WERI-Rb-1 (cell line): ENCODE results near the gene UBE3C.

Source experiments
- DNase-seq: peaks from one replicate; pipeline ENCODE4 v3.0.0-alpha.2; 2020
- H3K27ac ChIP-seq: fragments of 250-450 bp; sonication (Bioruptor Pico); 2 replicates; pipeline ENCODE4 v1.5.1; 2020; ENCODE audit warnings: mild to moderate bottlenecking, moderate library complexity
- H3K27me3 ChIP-seq: fragments of 250-450 bp; sonication (Bioruptor Pico); 2 replicates; pipeline ENCODE4 v1.5.1; 2021; ENCODE audit warnings: mild to moderate bottlenecking, low read depth, moderate library complexity; ENCODE audit not compliant: insufficient read depth, severe bottlenecking
- H3K36me3 ChIP-seq: fragments of 250-450 bp; sonication (Bioruptor Pico); 2 replicates; pipeline ENCODE4 v1.5.1; 2020; ENCODE audit warnings: mild to moderate bottlenecking, moderate library complexity
- H3K4me3 ChIP-seq: 2 replicates; pipeline ENCODE4 v1.5.1; 2011; ENCODE audit warnings: low read depth, mild to moderate bottlenecking, control low read depth, low read length
- H3K9me3 ChIP-seq: fragments of 250-450 bp; sonication (Bioruptor Pico); 2 replicates; pipeline ENCODE4 v1.5.1; 2021; ENCODE audit warnings: mild to moderate bottlenecking, moderate library complexity; ENCODE audit not compliant: severe bottlenecking
- TF ChIP-seq, protein P1 (sequence below): IDR thresholded peaks from 2 replicates; pipeline ENCODE4 v1.5.1; 2011; ENCODE audit warnings: low read depth, mild to moderate bottlenecking, control low read depth, inconsistent platforms, low read length

UBE3C gene

GRCh38 chr7:157306846-157307838 lies 168.4 kb downstream of the UBE3C start:
- Histone ChIP-seq H3K4me3 (no peak overlapping the region), H3K9me3 (no peaks in the 10 kb centered on the region), H3K27ac (no peak overlapping the region), H3K36me3 (no peaks in the 10 kb centered on the region), H3K27me3 (no peaks in the 10 kb centered on the region)
- no peak for DNase-seq
- TF ChIP-seq, protein P1, sequence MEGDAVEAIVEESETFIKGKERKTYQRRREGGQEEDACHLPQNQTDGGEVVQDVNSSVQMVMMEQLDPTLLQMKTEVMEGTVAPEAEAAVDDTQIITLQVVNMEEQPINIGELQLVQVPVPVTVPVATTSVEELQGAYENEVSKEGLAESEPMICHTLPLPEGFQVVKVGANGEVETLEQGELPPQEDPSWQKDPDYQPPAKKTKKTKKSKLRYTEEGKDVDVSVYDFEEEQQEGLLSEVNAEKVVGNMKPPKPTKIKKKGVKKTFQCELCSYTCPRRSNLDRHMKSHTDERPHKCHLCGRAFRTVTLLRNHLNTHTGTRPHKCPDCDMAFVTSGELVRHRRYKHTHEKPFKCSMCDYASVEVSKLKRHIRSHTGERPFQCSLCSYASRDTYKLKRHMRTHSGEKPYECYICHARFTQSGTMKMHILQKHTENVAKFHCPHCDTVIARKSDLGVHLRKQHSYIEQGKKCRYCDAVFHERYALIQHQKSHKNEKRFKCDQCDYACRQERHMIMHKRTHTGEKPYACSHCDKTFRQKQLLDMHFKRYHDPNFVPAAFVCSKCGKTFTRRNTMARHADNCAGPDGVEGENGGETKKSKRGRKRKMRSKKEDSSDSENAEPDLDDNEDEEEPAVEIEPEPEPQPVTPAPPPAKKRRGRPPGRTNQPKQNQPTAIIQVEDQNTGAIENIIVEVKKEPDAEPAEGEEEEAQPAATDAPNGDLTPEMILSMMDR: no peak

GRCh38 chr7:157309988-157310668 lies 171.4 kb downstream of the UBE3C start:
- DNase-seq: no peak
- TF ChIP-seq, protein P1: no peak

GRCh38 chr7:157310676-157311185 lies 172.0 kb downstream of the UBE3C start:
- Histone ChIP-seq H3K36me3 (no peaks in the 10 kb centered on the region), H3K27me3 (no peaks in the 10 kb centered on the region), H3K4me3 (no peak overlapping the region), H3K9me3 (no peaks in the 10 kb centered on the region), H3K27ac (no peak overlapping the region)
- TF ChIP-seq, protein P1: no peak
- DNase-seq: no peak

More at GRCh38 chr7:157309988-157310668, 171.4 kb downstream of the UBE3C start:
- no peaks in the 10 kb centered on the region for H3K27me3 ChIP-seq
- no peaks in the 10 kb centered on the region for H3K9me3 ChIP-seq
- H3K4me3 ChIP-seq: no peak overlapping the region
- no peak overlapping the region for H3K27ac ChIP-seq
- H3K36me3 ChIP-seq: no peaks in the 10 kb centered on the region

- DNase-seq: no peak
These were observed 174.2 kb downstream of the UBE3C start for GRCh38 chr7:157312941-157313340.

DNA sequence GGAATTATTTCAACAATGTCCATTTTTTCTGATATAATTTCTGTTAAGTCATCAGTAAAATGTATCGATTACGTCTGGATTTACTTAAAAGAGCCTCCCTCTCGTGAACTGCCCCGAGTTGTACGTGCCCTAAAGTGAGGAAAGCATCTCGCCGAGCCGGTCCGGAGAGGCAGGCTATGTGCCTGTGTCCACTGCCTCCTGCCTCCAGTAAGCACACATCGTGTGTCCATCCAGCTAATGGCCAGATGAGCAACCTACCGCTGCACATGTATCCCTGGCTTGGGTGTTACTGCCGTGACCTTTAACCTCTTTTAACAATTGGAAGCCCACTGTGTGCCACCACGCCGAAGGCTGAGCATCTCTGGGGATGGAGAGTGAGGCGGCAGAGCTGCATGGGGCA lies 174.9 kb downstream of the UBE3C start:
- H3K9me3 ChIP-seq: no peaks in the 10 kb centered on the region
- no peak overlapping the region for H3K4me3 ChIP-seq
- DNase-seq: no peak
- no peaks in the 10 kb centered on the region for H3K36me3 ChIP-seq
- H3K27me3 ChIP-seq: no peaks in the 10 kb centered on the region
- TF ChIP-seq, protein P1: no peak
- H3K27ac ChIP-seq: no peak overlapping the region

More at GRCh38 chr7:157312941-157313340, 174.2 kb downstream of the UBE3C start:
- no peak overlapping the region for H3K27ac ChIP-seq
- no peak overlapping the region for H3K4me3 ChIP-seq
- TF ChIP-seq, protein P1: no peak
- no peaks in the 10 kb centered on the region for H3K27me3 ChIP-seq
- no peaks in the 10 kb centered on the region for H3K36me3 ChIP-seq
- H3K9me3 ChIP-seq: no peaks in the 10 kb centered on the region
